ENCODE data around the gene PURB. TPM values are rescaled to one million over a fixed set of nuclear protein-coding genes. Genes with fewer than 3 reads are reported as not detected.
"Not testable (repeated sequence)": the region's sequence is repeated elsewhere in the genome, so short reads cannot be mapped to it uniquely, and the experiment has no call there.

The PURB gene
- total RNA-seq, 1 donor from 2014 or later, result 33.2 TPM

DNA sequence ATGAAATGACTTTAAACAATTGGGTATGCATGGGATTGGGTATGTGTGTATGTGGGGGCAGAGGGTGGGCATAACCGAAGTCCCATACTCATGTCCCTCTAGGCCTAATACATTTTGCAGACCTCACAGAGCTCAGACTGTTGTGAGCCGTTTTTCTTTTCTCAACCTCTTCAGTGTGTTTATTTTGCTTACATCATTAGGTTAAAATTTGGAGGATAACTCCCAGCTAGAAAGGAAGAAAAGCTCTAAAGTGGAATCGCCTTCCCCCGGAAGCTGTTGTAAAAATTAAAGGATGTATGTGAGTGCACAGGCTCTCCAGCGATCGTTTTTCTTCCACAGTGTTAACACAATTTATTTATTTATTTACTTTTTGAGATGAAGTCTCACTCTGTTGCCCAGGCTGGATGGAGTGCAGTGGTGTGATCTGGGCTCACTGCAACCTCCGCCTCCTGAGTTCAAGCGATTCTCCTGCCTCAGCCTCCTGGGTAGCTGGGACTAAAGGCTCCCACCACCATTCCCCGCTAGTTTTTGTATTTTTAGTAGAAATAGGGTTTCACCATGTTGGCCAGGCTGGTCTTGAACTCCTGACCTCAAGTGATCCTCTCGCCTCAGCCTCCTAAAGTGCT is 36.0 kb downstream of the PURB start:
- Mint-ChIP-seq H3K36me3 (no peaks in the 10 kb centered on the region), H3K9me3 (no peaks in the 10 kb centered on the region), H3K27me3 (ENCODE audit: low read depth) (no peaks in the 10 kb centered on the region), H3K27ac (peak overlapping the region; percentile 98), H3K4me3 (peak overlapping the region; percentile 96), H3K4me1 (peaks cover 28% of the 10 kb centered on the region)
- DNase-seq (ENCODE audit: low spot score in 2 of 2, unreplicated experiment in 2 of 2), result no peak
- TF ChIP-seq CTCF (IDR thresholded peaks at IDR 0.05; ENCODE audit: unreplicated experiment), result no peak

- DNase-seq (ENCODE audit: low spot score in 2 of 2, unreplicated experiment in 2 of 2), result peak; percentile 99 to 100
- peak within 1 kb of the TSS; percentile 96 for H3K4me3 Mint-ChIP-seq
- H3K27me3 Mint-ChIP-seq (ENCODE audit: low read depth), result no peaks in the 10 kb centered on the region
- no peaks in the 10 kb centered on the region for H3K36me3 Mint-ChIP-seq
- H3K27ac Mint-ChIP-seq, result peak within 1 kb of the TSS; percentile 99
- H3K4me1 Mint-ChIP-seq, result peaks cover 28% of the 10 kb centered on the region
- no peaks in the 10 kb centered on the region for H3K9me3 Mint-ChIP-seq
- TF ChIP-seq CTCF (IDR thresholded peaks at IDR 0.05; ENCODE audit: unreplicated experiment), result peak; percentile 2
Observed at GRCh38 chr7:44847920-44848634, 37.3 kb downstream of the PURB start, which contains the start of gene H2AZ2. H2AZ2 (minus strand) TSS chr7:44848087; CDS start chr7:44847971, 116 bp downstream.

- peak; percentile 87 for TF ChIP-seq CTCF (IDR thresholded peaks at IDR 0.05; ENCODE audit: unreplicated experiment)
- Mint-ChIP-seq H3K4me3 (peak overlapping the region; percentile 96), H3K9me3 (no peaks in the 10 kb centered on the region), H3K27me3 (ENCODE audit: low read depth) (no peaks in the 10 kb centered on the region), H3K4me1 (peaks cover 28% of the 10 kb centered on the region), H3K36me3 (no peaks in the 10 kb centered on the region), H3K27ac (peak overlapping the region; percentile 99)
- DNase-seq (ENCODE audit: low spot score in 2 of 2, unreplicated experiment in 2 of 2), result peak; percentile 77 to 91
Observed at GRCh38 chr7:44847509-44847919, 37.8 kb downstream of the PURB start.

GRCh38 chr7:44846816-44847508 is 38.4 kb downstream of the PURB start:
- no peaks in the 10 kb centered on the region for H3K9me3 Mint-ChIP-seq
- H3K27ac Mint-ChIP-seq, result peak overlapping the region; percentile 99
- peaks cover 28% of the 10 kb centered on the region for H3K4me1 Mint-ChIP-seq
- TF ChIP-seq CTCF (IDR thresholded peaks at IDR 0.05; ENCODE audit: unreplicated experiment), result no peak
- no peaks in the 10 kb centered on the region for H3K36me3 Mint-ChIP-seq
- peak overlapping the region; percentile 96 for H3K4me3 Mint-ChIP-seq
- no peak for DNase-seq (ENCODE audit: low spot score in 2 of 2, unreplicated experiment in 2 of 2)
- H3K27me3 Mint-ChIP-seq (ENCODE audit: low read depth), result no peaks in the 10 kb centered on the region

GRCh38 chr7:44846390-44846789 is 38.9 kb downstream of the PURB start:
- H3K36me3 Mint-ChIP-seq; DNase-seq (ENCODE audit: low spot score in 2 of 2, unreplicated experiment in 2 of 2); H3K9me3 Mint-ChIP-seq; H3K27me3 Mint-ChIP-seq (ENCODE audit: low read depth): not testable (repeated sequence)
- Mint-ChIP-seq H3K4me3 (peak overlapping the region; percentile 96), H3K4me1 (peaks cover 28% of the 10 kb centered on the region), H3K27ac (peak overlapping the region; percentile 99)

DNA sequence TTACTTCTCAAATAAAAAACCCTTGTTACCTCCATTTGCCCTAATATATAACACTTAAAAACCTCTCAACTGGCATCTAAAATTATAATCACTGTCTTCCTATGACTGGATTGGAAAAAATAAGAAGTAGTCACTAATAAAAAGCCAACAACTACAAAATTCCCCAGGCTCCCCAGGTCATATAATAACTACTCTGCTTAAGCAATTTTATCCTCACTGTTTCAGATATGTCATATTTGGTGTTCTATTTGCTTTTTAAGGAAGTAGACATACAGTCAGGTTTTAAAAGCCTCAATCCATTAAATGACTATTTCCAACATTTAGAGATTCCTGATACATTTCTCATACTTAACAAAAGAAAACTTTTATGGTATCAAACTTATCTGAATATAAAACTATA is 39.9 kb downstream of the PURB start:
- peak overlapping the region; percentile 67 for H3K27ac Mint-ChIP-seq

GRCh38 chr7:44843440-44843839 is 41.9 kb downstream of the PURB start:
- H3K27me3 Mint-ChIP-seq (ENCODE audit: low read depth); H3K4me3 Mint-ChIP-seq; DNase-seq (ENCODE audit: low spot score in 2 of 2, unreplicated experiment in 2 of 2); H3K27ac Mint-ChIP-seq; H3K9me3 Mint-ChIP-seq: not testable (repeated sequence)
- Mint-ChIP-seq H3K36me3 (peaks cover 17% of the 10 kb centered on the region), H3K4me1 (peaks cover 22% of the 10 kb centered on the region)

More for the DNA sequence above, 39.9 kb downstream of the PURB start:
- Mint-ChIP-seq H3K4me1 (peaks cover 28% of the 10 kb centered on the region), H3K27me3 (ENCODE audit: low read depth) (no peaks in the 10 kb centered on the region), H3K4me3 (no peak overlapping the region), H3K9me3 (no peaks in the 10 kb centered on the region), H3K36me3 (peaks cover 10% of the 10 kb centered on the region)
- no peak for TF ChIP-seq CTCF (IDR thresholded peaks at IDR 0.05; ENCODE audit: unreplicated experiment)
- no peak for DNase-seq (ENCODE audit: low spot score in 2 of 2, unreplicated experiment in 2 of 2)

DNA sequence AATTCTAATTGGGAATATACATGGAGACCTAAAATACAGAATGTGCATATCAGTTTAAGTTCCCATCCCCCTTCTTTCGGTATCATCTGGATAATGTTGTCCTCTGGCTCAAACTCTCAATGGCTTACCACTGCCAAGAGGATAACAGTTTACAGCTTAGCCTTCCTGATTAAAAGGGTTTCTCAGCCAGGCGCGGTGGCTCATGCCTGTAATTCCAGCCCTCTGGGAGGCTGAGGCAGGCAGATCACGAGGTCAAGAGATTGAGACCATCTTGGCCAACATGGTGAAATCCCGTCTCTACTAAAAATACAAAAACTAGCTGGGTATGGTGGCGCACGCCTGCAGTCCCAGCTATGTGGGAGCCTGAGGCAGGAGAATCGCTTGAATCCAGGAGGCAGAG is 42.7 kb downstream of the PURB start:
- not testable (repeated sequence) for H3K27me3 Mint-ChIP-seq (ENCODE audit: low read depth); H3K9me3 Mint-ChIP-seq; DNase-seq (ENCODE audit: low spot score in 2 of 2, unreplicated experiment in 2 of 2); H3K27ac Mint-ChIP-seq; H3K4me3 Mint-ChIP-seq
- Mint-ChIP-seq H3K4me1 (peaks cover 21% of the 10 kb centered on the region), H3K36me3 (peaks cover 18% of the 10 kb centered on the region)

Data from mesothelial cell of epicardium (in vitro differentiated cells).